GM12892 (cell line): ENCODE measurements around the gene UBAP2L.
"Not testable (repeated sequence)": the region's sequence is repeated elsewhere in the genome, so short reads cannot be mapped to it uniquely, and the experiment has no call there.

Source experiments
- POLR2A ChIP-seq: IDR thresholded peaks from 2 replicates; pipeline ENCODE4 v1.6.1; 2011; ENCODE audit warnings: low read depth, low read length, control low read depth
- TAF1 ChIP-seq: IDR thresholded peaks from 2 replicates; pipeline ENCODE4 v1.6.1; 2011; ENCODE audit warnings: low read depth, mild to moderate bottlenecking, control low read depth, low read length, borderline replicate concordance

DNA sequence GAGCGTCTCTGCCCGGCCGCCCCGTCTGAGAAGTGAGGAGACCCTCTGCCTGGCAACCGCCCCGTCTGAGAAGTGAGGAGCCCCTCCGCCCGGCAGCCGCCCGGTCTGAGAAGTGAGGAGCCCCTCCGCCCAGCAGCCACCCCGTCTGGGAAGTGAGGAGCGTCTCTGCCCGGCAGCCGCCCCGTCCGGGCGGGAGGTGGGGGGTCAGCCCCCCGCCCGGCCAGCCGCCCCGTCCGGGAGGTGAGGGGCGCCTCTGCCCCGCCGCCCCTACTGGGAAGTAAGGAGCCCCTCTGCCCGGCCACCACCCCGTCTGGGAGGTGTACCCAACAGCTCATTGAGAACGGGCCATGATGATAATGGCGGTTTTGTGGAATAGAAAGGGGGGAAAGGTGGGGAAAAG, 66.8 kb downstream of the UBAP2L start:
- TF ChIP-seq POLR2A, TAF1: not testable (repeated sequence)
